AG09319 (cell line): ENCODE measurements around the gene PTPN23.
A peak's percentile ranks its signal among the peaks of the same experiment; 100 is the strongest.

Experiments
- DNase-seq: peaks from one replicate; pipeline ENCODE4 v3.0.0-alpha.2; 2010; ENCODE audit warnings: low read depth; ENCODE audit errors: extremely low read depth
- TF ChIP-seq, protein P1 (sequence below): IDR thresholded peaks from 2 replicates; pipeline ENCODE4 v1.5.1; 2011; ENCODE audit warnings: low read depth, mild to moderate bottlenecking, inconsistent platforms, low read length, moderate library complexity

PTPN23 gene

DNA sequence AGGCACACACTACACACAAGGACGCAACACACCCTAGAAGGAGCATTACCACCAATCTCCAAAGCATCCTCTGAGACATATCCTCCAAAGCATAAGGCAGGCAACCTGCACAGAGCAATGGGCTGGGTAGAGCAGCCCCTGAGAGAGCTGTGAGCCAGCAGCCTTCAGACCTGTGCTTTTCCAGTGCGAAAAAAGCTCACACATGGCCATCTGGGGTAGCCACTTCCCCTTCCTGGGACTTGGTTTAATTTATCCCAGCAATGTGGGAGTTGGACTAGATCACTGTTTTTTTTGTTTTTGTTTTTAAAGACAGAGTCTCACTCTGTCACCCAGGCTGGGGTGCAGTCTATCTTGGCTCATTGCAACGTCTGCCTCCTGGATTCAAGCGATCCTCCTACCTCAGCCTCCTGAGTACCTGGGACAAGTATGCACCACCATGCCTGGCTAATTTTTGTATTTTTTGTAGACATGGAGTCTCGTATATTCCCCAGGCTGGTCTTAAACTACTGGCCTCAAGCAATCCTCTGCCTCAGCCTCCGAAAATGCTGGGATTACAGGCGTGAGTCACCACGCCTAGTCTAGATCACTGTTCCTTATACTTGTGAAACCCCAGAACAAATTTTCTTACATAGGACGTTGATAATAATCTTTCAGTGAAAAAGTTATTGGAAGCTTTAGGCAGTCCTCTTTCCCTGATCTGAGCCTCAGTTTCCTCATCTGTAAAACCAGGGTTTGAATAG is 18.9 kb downstream of the PTPN23 start:
- no peak for DNase-seq
- TF ChIP-seq, protein P1, sequence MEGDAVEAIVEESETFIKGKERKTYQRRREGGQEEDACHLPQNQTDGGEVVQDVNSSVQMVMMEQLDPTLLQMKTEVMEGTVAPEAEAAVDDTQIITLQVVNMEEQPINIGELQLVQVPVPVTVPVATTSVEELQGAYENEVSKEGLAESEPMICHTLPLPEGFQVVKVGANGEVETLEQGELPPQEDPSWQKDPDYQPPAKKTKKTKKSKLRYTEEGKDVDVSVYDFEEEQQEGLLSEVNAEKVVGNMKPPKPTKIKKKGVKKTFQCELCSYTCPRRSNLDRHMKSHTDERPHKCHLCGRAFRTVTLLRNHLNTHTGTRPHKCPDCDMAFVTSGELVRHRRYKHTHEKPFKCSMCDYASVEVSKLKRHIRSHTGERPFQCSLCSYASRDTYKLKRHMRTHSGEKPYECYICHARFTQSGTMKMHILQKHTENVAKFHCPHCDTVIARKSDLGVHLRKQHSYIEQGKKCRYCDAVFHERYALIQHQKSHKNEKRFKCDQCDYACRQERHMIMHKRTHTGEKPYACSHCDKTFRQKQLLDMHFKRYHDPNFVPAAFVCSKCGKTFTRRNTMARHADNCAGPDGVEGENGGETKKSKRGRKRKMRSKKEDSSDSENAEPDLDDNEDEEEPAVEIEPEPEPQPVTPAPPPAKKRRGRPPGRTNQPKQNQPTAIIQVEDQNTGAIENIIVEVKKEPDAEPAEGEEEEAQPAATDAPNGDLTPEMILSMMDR, result no peak

DNA sequence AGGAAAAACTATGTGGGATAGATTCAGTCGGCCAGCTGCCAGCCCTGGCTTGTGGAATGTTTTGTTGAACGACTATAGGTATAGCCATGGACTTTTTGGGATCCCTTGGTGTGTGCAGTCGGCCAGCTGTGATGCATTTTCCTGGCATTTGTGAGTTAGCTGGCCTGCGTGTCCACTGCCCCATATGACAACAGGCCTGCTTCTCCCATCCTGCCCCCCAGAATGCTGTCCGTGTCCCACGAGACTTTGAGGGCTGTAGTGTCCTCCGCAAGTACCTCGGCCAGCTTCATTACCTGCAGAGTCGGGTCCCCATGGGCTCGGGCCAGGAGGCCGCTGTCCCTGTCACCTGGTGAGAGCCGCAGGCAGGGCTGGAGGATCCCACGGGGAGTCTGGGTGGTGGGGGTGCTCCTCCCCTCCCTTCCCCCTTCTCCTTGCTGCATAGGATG is 23.6 kb downstream of the PTPN23 start:
- DNase-seq, result no peak
- TF ChIP-seq, protein P1, result no peak

DNA sequence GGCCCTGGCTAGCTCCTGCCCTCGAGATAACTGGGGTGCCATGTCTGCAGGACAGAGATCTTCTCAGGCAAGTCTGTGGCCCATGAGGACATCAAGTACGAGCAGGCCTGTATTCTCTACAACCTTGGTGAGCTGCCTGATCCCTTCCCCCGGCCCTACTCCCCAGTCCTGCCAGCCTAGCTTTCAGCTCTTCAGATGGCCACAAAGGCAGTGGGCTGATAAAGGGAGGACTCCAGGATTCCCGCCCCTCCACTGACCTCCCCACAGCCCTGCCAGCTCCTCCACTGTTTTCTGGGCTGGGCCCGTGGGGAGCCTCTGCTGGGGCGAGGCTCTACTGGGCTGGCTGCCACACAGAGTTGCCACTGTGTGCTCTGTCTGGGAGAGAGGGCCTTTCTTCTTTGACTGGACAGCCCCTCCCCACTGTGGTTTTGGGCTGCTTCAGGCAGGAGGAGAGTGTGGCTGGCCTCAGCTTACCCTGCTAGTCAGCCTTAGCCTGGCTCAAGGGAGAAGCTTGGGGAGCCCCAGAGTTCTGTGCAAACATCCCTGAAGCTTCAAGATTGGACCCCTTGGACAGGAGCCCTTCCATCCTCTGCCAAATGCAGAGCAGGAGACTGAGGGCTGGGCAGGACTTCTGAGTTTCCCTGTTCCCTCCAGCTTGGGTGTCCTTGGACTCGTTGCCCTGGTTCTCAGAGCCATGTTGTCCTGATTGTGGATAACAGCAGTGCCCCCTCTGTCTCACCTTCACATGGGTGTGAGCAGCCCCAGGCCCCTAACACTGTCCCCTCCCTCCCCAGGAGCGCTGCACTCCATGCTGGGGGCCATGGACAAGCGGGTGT is 24.4 kb downstream of the PTPN23 start:
- TF ChIP-seq, protein P1, result no peak
- peak; percentile 16 for DNase-seq

DNA sequence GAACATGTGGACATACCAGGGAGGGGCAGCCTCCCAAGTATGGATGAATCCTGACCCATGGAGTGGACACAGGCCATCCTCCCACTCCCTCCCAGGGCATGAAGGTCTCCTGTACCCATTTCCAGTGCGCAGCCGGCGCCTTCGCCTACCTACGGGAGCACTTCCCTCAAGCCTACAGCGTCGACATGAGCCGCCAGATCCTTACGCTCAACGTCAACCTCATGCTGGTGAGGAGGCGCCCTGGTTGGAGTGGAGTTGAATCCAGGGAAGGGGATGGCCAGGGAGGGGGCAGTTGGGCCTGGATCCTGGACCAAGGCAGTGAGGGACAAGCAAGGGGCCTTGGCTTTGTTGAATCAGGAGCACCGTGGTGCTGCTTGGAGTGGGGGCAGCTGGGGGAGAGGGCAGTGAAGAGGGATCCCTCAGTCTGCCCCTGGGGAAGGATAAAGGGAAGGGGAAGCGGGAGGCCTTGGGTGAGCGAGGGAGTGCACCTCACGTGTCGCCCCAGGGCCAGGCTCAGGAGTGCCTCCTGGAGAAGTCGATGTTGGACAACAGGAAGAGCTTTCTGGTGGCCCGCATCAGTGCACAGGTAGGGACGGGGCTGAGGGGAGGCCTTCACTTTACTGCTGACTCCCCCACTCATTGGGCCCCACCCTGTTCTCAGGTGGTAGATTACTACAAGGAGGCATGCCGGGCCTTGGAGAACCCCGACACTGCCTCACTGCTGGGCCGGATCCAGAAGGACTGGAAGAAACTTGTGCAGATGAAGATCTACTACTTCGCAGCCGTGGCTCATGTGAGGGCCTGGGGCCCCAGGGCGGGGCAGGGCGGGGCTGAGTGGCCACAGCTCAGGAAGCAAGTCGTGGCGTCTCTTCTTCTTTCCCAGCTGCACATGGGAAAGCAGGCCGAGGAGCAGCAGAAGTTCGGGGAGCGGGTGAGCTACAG is 25.3 kb downstream of the PTPN23 start:
- TF ChIP-seq, protein P1, result no peak
- no peak for DNase-seq

DNA sequence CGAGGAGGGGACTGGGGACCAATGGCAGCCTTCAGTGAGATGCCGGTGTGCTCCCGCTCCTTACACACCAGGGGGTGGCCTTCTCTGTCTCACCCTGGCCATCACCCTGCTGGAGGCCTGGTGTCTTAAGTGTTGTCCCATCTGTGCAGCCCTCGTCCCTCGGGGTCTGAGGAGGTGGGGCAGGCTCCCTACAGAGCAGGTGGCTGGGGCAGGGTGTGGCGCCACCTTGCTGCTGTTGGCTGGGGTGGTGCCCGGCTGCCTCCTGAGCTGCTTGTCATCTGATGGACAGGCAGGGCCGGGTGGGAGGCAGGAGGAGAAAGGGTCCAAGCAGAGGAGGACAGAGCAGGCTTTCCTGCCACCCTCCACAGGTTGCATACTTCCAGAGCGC is 25.9 kb downstream of the PTPN23 start:
- no peak for DNase-seq
- TF ChIP-seq, protein P1, result no peak

DNA sequence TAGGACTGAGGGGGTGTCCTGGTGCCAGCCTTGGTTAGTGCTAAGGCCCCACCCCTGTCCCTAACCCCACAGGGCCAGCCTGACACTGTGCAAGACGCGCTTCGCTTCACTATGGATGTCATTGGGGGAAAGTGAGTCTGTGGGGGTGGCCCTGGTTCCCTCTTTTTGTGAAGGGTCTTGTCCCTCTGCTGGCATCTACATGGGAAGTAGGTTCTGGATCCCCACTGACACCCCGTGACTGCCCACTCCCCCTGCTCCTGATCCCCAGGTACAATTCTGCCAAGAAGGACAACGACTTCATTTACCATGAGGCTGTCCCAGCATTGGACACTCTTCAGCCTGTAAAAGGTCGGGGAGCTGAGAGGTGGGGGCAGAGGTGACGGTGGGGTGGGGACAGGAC is 26.4 kb downstream of the PTPN23 start:
- TF ChIP-seq, protein P1, result no peak
- no peak for DNase-seq
